GM19193 (cell line): ENCODE measurements around the gene IMPACT.

Experiments used
- POLR2A ChIP-seq: IDR thresholded peaks from 4 replicates; pipeline ENCODE4 v1.6.1; 2011; ENCODE audit not compliant: insufficient read depth, insufficient read length; ENCODE audit errors: extremely low read depth

IMPACT gene

GRCh38 chr18:24485681-24486080 is 59.2 kb downstream of the IMPACT start:
- no peak for TF ChIP-seq POLR2A

DNA sequence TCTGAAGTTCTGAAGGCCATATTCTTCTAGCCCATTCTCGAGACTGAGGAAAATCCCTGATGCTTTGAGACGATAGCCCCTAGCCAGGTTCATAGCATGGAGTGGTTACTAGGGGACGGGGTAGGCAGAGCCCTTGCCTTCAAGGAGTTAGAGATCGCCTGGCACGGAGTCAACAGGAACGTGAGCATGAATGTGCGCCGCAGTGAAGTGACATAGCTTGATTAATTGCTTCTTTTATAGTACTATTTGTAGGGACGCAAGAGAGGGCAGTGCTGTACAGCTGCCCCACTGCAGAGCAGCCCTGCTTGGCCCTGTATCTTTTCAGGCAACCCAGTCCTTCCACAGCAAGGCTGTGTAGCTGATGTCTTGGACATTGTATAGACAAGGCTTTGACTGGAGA is 60.2 kb downstream of the IMPACT start:
- no peak for TF ChIP-seq POLR2A

DNA sequence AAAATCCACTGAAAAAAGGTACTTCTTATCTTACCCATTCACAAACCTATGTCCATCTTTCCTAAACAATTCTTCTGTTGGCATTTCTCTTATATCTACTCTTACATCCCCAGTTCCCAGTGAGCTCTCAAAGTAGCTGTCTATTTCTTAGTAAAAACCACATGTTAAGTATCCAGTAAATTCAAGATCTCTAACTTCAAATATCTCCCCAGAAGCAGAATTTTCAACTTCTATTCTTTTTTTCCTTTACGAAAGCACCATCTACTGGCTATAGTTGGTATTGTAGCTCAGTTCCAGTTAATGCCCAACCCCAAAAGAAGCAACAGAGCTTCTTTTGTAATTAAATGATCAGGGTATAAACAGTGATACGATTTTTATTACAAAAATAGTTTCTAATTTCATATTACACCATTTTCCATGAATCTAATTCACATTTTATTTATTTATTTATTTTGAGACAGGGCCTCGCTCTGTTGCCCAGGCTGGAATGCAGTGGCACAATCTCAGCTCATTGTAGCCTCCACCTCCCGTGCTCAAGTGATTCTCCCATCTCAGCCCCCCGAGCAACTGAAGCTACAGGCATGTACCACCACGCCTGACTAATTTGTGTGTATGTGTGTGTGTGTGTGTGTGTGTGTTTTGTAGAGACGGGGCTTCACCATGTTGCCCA is 62.5 kb downstream of the IMPACT start:
- no peak for TF ChIP-seq POLR2A

DNA sequence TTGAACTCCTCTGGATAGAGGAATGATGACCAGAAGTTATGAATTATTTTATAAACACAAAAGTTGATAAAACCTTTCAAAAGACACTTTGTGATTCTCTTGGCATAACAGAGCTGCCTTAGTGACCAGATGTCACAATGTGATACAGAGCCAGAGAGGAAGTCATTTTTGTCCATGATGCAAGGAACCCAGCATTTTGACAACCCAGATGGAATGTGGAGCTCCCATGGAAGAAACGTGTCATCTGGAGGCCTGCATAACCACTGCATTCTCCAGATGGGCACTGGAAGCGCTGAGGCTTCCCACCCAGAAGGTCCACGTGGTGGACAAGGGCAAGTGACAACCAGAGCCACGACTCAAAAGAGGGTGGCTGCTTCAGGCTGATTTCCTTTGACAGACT is 64.1 kb downstream of the IMPACT start:
- no peak for TF ChIP-seq POLR2A

DNA sequence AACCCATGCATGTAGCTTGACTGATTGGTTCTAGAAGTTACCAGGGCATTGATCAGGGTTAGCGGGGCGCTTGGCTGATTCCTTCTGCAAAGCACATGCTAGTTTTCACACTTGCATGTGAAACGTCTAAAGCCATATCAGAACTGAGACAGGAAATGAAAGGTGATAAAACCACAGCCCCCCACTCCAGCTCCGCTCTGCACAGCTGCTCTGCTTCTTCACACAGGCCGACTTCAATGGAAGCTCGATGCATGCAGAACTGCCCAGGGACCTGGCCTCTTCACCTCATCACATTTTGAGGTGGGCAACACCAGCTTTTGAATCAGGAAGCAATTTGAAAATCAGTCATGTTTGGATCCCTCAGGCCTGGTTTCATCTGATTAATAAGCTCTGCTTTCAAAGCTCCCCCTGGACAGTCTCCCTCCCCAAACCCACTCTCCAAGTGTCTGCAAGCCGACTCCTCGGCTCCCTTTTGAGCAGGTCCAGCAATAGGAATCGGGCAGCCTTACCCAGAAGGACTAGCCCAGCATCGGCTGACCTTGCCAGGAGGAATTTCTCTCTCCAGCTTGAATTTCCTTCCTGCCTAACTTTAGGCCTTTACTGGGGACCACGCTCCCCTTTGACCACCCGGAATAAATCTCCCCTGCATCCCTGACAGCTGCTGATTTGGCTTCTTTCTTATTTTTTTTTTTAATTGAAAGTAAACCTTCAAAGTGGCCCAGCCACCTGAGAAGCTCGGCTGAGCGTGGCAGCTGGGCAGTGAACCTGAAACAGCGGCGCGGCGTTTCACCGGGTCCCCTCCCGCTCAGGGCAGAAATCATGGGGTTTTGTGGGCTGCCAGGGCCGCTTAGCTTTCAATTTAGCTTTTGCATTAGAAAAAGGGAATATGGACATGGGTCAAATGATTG is 65.7 kb downstream of the IMPACT start:
- TF ChIP-seq POLR2A, result no peak

DNA sequence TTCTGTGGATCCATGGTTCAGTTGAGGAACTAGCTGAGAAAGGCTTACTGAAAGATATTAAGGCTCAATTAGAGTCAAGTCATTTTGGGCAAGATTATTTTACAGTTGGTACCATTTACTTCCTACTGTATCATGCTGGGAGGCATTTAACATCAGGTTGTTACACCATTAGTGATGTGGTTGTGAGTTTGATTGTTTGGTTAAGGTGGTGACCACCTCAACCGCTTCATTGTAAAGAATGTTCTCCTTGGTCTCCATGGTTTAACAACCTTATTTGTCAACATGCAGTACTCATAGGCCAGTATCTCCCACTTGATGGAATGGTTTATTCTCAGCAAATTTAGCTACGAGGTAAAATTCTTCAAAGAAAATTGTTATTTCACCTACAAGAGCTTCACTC is 68.1 kb downstream of the IMPACT start:
- no peak for TF ChIP-seq POLR2A

DNA sequence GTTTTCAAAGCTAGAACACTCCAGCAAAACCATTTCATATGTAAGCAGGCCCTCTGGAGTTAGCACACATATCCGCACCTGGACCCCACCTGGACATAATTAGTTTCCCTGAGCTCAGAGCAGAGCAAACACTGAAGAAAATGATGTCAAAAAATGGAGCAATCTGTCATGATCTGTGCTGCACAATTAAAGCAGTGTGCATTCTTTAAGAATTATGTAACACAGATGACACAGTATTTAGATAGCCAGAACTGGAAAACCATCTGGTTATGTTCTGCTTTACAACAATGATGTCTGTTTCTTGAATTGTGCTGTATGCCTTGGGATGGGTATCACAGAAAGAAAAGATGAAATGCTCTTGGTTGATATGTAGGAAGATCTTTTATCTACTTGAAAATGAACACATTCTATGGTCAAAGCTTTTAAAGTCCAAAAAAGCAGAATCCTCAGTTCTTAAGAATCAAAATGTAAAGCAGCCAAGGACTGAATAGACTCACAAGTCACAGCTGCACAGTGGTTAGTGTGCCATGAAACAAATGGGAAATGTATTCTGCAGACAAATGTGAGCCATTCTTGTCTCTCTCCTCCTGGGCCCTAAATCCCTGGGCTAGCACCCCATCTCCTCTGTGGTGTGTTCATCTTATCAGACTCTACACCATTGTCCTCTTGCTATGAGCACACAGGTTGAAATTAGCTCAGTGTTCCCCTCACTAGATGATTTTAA is 70.7 kb downstream of the IMPACT start:
- TF ChIP-seq POLR2A, result no peak

DNA sequence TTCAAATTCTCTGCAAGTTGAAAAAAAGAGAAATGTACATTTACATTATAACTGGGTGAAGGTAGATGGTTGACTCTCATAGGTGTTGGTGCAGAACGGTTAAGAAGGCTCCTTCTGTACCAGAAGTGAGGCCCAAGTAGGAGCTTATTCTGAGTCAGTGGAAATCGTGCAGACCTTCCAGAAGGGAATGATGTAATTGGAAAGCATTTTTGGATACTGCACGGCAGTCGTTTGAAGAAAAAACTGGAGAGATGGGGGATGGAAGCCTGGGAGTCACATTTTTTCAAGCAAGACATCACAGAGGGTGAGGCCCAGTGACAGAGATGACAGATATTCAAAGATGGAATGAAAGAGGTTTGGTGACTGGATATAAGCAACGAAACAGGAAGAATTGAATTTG is 73.3 kb downstream of the IMPACT start:
- no peak for TF ChIP-seq POLR2A

GRCh38 chr18:24500217-24500616 is 73.7 kb downstream of the IMPACT start:
- TF ChIP-seq POLR2A, result no peak

GRCh38 chr18:24500766-24501165 is 74.3 kb downstream of the IMPACT start:
- TF ChIP-seq POLR2A, result no peak

- TF ChIP-seq POLR2A, result no peak
Observed at GRCh38 chr18:24502667-24503523, 76.4 kb downstream of the IMPACT start.
